Neural progenitor cell (in vitro differentiated cells): ENCODE measurements around the gene NPPB. TPM values are rescaled to one million over a fixed set of nuclear protein-coding genes. Genes with fewer than 3 reads are reported as not detected.

Experiments
- DNase-seq: peaks from one replicate; pipeline ENCODE4 v3.0.0-alpha.2; 2016; ENCODE audit warnings: low spot score
- H2AFZ ChIP-seq: fragments of 200-600 bp; sonication (generic); replicated peaks from 2 replicates; pipeline ENCODE4 v1.6.1; 2016; ENCODE audit warnings: antibody characterized with exemption
- H3F3A ChIP-seq: fragments of 200-600 bp; sonication (generic); 2 replicates; pipeline ENCODE4 v1.6.1; 2016; ENCODE audit warnings: antibody characterized with exemption, low read depth
- H3K27ac ChIP-seq: fragments of 200-600 bp; sonication (generic); 2 replicates; pipeline ENCODE4 v1.5.1; 2016; ENCODE audit warnings: mild to moderate bottlenecking
- H3K27me3 ChIP-seq: fragments of 200-600 bp; sonication (generic); 2 replicates; pipeline ENCODE4 v1.6.1; 2016; ENCODE audit warnings: mild to moderate bottlenecking, moderate library complexity
- H3K36me3 ChIP-seq: fragments of 200-600 bp; sonication (generic); 2 replicates; pipeline ENCODE4 v1.5.1; 2016
- H3K4me1 ChIP-seq: fragments of 200-600 bp; sonication (generic); 2 replicates; pipeline ENCODE4 v1.6.1; 2016; ENCODE audit warnings: mixed run types
- H3K4me2 ChIP-seq: fragments of 200-600 bp; sonication (generic); 2 replicates; pipeline ENCODE4 v1.6.1; 2016
- H3K4me3 ChIP-seq: fragments of 200-600 bp; sonication (generic); 2 replicates; pipeline ENCODE4 v1.5.1; 2016
- H3K79me2 ChIP-seq: fragments of 200-600 bp; sonication (generic); 2 replicates; pipeline ENCODE4 v1.6.1; 2016; ENCODE audit warnings: low read depth
- H3K9ac ChIP-seq: fragments of 200-600 bp; sonication (generic); 2 replicates; pipeline ENCODE4 v1.6.1; 2016
- H3K9me3 ChIP-seq: fragments of 200-600 bp; sonication (generic); 2 replicates; pipeline ENCODE4 v1.5.1; 2016; ENCODE audit warnings: low read depth
- H4K20me1 ChIP-seq: fragments of 200-600 bp; sonication (generic); 2 replicates; pipeline ENCODE4 v1.6.1; 2016; ENCODE audit warnings: low read depth
- H3K27ac Mint-ChIP-seq: 3 replicates; pipeline ENCODE4 v1.8.0; 2021; ENCODE audit warnings: mixed read lengths
- H3K27me3 Mint-ChIP-seq: 2 replicates; pipeline ENCODE4 v1.8.0; 2022; ENCODE audit warnings: low read depth, mild to moderate bottlenecking, inconsistent platforms, moderate library complexity, mixed read lengths; ENCODE audit not compliant: insufficient read depth
- H3K36me3 Mint-ChIP-seq: 3 replicates; pipeline ENCODE4 v1.8.0; 2021; ENCODE audit warnings: mixed read lengths
- H3K4me1 Mint-ChIP-seq: 3 replicates; pipeline ENCODE4 v1.8.0; 2021; ENCODE audit warnings: mixed read lengths
- H3K4me3 Mint-ChIP-seq: 3 replicates; pipeline ENCODE4 v1.8.0; 2021; ENCODE audit warnings: mild to moderate bottlenecking, moderate library complexity, mixed read lengths
- H3K9me3 Mint-ChIP-seq: 3 replicates; pipeline ENCODE4 v1.8.0; 2020; ENCODE audit warnings: mixed read lengths
- EZH2 ChIP-seq: fragments of 200-600 bp; sonication (generic); IDR thresholded peaks from 2 replicates; pipeline ENCODE4 v1.6.1; 2017; ENCODE audit warnings: antibody characterized with exemption, mild to moderate bottlenecking, moderate library complexity
- EZH2phosphoT487 ChIP-seq: fragments of 200-600 bp; sonication (generic); IDR thresholded peaks from 2 replicates; pipeline ENCODE4 v1.6.1; 2017; ENCODE audit warnings: antibody characterized with exemption
- total RNA-seq: library from RNA; depleted of rRNA; stranded (reverse); fragments of >200 nt; gene quantifications from 2 replicates; pipeline ENCODE4 v1.2.3, GENCODE V29; 2015; ENCODE audit warnings: low replicate concordance
- TF ChIP-seq, protein P1 (sequence below): fragments of 200-600 bp; sonication (generic); IDR thresholded peaks from 2 replicates; pipeline ENCODE4 v1.5.1; 2017; ENCODE audit warnings: antibody characterized with exemption, mild to moderate bottlenecking

NPPB gene
- total RNA-seq, 1 donor from 2014 or later = not detected

DNA sequence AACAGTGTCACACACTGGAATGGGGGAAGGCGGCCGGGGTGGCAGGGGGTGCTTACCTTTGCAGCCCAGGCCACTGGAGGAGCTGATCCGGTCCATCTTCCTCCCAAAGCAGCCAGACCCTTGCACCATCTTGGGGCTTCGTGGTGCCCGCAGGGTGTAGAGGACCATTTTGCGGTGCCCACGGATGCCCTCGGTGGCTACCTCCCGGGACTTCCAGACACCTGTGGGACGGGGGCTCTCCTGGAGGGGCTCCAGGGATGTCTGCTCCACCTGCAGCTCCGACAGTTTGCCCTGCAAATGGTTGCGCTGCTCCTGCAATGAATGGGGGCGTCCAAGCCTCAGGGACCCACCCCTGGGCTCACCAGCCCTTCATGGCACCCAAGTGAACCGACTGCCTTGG is 587 bp downstream of the NPPB start:
- H3K4me2 ChIP-seq = no peak overlapping the region
- no peaks in the 10 kb centered on the region for H3K79me2 ChIP-seq
- no peak overlapping the region for H3K4me3 ChIP-seq
- no peaks in the 10 kb centered on the region for H3K36me3 Mint-ChIP-seq
- no peak overlapping the region for H3K9ac ChIP-seq
- no peak overlapping the region for H3K27ac ChIP-seq
- DNase-seq = no peak
- TF ChIP-seq, protein P1, sequence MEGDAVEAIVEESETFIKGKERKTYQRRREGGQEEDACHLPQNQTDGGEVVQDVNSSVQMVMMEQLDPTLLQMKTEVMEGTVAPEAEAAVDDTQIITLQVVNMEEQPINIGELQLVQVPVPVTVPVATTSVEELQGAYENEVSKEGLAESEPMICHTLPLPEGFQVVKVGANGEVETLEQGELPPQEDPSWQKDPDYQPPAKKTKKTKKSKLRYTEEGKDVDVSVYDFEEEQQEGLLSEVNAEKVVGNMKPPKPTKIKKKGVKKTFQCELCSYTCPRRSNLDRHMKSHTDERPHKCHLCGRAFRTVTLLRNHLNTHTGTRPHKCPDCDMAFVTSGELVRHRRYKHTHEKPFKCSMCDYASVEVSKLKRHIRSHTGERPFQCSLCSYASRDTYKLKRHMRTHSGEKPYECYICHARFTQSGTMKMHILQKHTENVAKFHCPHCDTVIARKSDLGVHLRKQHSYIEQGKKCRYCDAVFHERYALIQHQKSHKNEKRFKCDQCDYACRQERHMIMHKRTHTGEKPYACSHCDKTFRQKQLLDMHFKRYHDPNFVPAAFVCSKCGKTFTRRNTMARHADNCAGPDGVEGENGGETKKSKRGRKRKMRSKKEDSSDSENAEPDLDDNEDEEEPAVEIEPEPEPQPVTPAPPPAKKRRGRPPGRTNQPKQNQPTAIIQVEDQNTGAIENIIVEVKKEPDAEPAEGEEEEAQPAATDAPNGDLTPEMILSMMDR = no peak
- TF ChIP-seq EZH2phosphoT487 (no peak), EZH2 (no peak)
- no peaks in the 10 kb centered on the region for H3F3A ChIP-seq
- H3K4me1 Mint-ChIP-seq = peaks cover 5% of the 10 kb centered on the region
- H3K27me3 Mint-ChIP-seq = peaks cover 30% of the 10 kb centered on the region
- no peak overlapping the region for H3K4me3 Mint-ChIP-seq
- no peaks in the 10 kb centered on the region for H3K36me3 ChIP-seq
- H3K9me3 ChIP-seq = no peaks in the 10 kb centered on the region
- H3K27ac Mint-ChIP-seq = no peak overlapping the region
- H3K27me3 ChIP-seq = peaks cover 68% of the 10 kb centered on the region
- no peaks in the 10 kb centered on the region for H3K4me1 ChIP-seq
- no peaks in the 10 kb centered on the region for H3K9me3 Mint-ChIP-seq
- H4K20me1 ChIP-seq = peaks cover 16% of the 10 kb centered on the region
- no peak overlapping the region for H2AFZ ChIP-seq

DNA sequence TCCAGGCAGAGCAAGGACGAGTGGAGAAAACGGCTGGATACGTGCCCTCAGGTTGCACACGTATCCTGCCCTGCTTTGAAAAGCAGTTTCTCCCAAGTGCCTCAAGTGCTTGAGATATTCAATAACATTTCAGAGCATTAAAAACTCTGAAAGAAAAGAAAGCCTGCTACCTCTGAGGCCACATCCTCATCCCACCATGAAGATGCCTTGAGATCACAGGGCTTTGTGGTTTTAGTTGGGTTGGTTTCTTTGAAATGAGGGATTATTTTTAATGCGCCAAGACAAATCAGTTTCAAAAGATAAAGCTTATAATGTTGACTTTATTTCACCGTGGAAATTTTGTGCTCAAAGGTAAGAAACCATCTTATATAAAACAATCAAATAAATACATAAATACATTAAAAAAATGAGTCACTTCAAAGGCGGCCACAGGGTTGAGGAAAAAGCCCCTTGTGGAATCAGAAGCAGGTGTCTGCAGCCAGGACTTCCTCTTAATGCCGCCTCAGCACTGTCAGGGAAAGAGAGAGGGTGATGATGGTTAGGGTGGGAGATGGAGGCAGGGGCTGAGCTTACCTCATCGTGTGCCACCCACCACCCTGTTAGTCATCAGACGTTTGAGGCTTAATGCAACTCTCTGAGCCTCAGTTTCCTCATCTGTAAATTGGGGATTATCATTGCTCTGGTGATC is 1.4 kb downstream of the NPPB start:
- DNase-seq = no peak
- peaks cover 3% of the 10 kb centered on the region for H3K4me1 Mint-ChIP-seq
- Histone ChIP-seq H3K36me3 (no peaks in the 10 kb centered on the region), H3K4me1 (no peaks in the 10 kb centered on the region), H2AFZ (no peak overlapping the region), H4K20me1 (peaks cover 16% of the 10 kb centered on the region), H3K27ac (no peak overlapping the region), H3K27me3 (peaks cover 62% of the 10 kb centered on the region), H3K79me2 (no peaks in the 10 kb centered on the region), H3K9ac (no peak overlapping the region), H3K4me3 (no peak overlapping the region), H3F3A (no peaks in the 10 kb centered on the region), H3K9me3 (no peaks in the 10 kb centered on the region), H3K4me2 (no peak overlapping the region)
- H3K4me3 Mint-ChIP-seq = peak overlapping the region; percentile 67
- peaks cover 30% of the 10 kb centered on the region for H3K27me3 Mint-ChIP-seq
- H3K9me3 Mint-ChIP-seq = no peaks in the 10 kb centered on the region
- TF ChIP-seq, protein P1 = no peak
- TF ChIP-seq EZH2phosphoT487 (no peak), EZH2 (no peak)
- H3K27ac Mint-ChIP-seq = no peak overlapping the region
- no peaks in the 10 kb centered on the region for H3K36me3 Mint-ChIP-seq

DNA sequence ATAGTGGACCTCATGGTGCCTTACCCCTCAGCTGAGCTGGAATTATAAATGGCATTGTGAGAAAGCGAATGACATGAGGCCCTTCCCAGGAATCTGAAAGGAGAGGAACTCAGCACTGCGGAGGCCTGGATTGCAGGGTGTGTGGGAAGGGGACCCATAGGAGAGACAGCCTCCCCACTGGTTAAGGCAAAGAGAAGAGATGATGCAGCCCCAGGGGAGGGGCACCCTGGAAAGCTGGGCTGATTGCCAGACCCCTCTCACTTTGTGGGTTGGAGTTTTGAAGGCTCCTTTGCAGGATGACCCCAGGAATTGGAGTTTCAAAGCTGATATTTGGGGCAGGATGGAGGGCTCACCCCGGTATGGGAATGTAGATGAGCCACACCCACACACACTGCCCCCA is 2.0 kb downstream of the NPPB start:
- no peaks in the 10 kb centered on the region for H3K36me3 Mint-ChIP-seq
- Histone ChIP-seq H3K4me1 (no peaks in the 10 kb centered on the region), H3K9ac (no peak overlapping the region), H3K4me2 (no peak overlapping the region), H3K27me3 (peaks cover 56% of the 10 kb centered on the region), H3K79me2 (no peaks in the 10 kb centered on the region), H3F3A (no peaks in the 10 kb centered on the region), H3K27ac (no peak overlapping the region), H4K20me1 (peaks cover 16% of the 10 kb centered on the region), H3K9me3 (no peaks in the 10 kb centered on the region), H3K4me3 (no peak overlapping the region), H2AFZ (no peak overlapping the region), H3K36me3 (no peaks in the 10 kb centered on the region)
- no peak overlapping the region for H3K27ac Mint-ChIP-seq
- H3K9me3 Mint-ChIP-seq = no peaks in the 10 kb centered on the region
- H3K27me3 Mint-ChIP-seq = peaks cover 30% of the 10 kb centered on the region
- peaks cover 3% of the 10 kb centered on the region for H3K4me1 Mint-ChIP-seq
- H3K4me3 Mint-ChIP-seq = no peak overlapping the region
- DNase-seq = no peak
- TF ChIP-seq, protein P1 = no peak
- TF ChIP-seq EZH2phosphoT487 (no peak), EZH2 (no peak)
